GM21423 (cell line): ENCODE measurements around the gene PTGES2.
"Not testable (repeated sequence)": the region's sequence is repeated elsewhere in the genome, so short reads cannot be mapped to it uniquely, and the experiment has no call there.

Source experiments
- ATAC-seq: cut with Tn5 transposase; IDR thresholded peaks from one replicate; pipeline ENCODE4 v1.9.1; 2021; ENCODE audit warnings: mild to moderate bottlenecking, moderate library complexity; ENCODE audit not compliant: unreplicated experiment

PTGES2 gene

GRCh38 chr9:128139621-128140020 lies 12.1 kb upstream of the PTGES2 start:
- no peak for ATAC-seq

- no peak for ATAC-seq
These were observed 10.5 kb upstream of the PTGES2 start for GRCh38 chr9:128138001-128138400.

GRCh38 chr9:128136816-128137793 lies 9.6 kb upstream of the PTGES2 start:
- ATAC-seq, result no peak

GRCh38 chr9:128135561-128135960 lies 8.0 kb upstream of the PTGES2 start:
- ATAC-seq, result not testable (repeated sequence)

- not testable (repeated sequence) for ATAC-seq
These were observed 4.6 kb upstream of the PTGES2 start for GRCh38 chr9:128132139-128132538.

- ATAC-seq, result not testable (repeated sequence)
These were observed 3.8 kb upstream of the PTGES2 start for GRCh38 chr9:128131346-128131745.

- not testable (repeated sequence) for ATAC-seq
These were observed 3.1 kb upstream of the PTGES2 start for GRCh38 chr9:128130651-128131050.

GRCh38 chr9:128129976-128130590 lies 2.6 kb upstream of the PTGES2 start:
- ATAC-seq, result not testable (repeated sequence)

GRCh38 chr9:128128836-128129590 lies 1.5 kb upstream of the PTGES2 start:
- no peak for ATAC-seq

GRCh38 chr9:128127990-128128835 lies 684 bp upstream of the PTGES2 start:
- peak; percentile 65 for ATAC-seq

- no peak for ATAC-seq
These were observed 1.8 kb downstream of the PTGES2 start for GRCh38 chr9:128125580-128126354.

GRCh38 chr9:128124873-128125579 lies 2.5 kb downstream of the PTGES2 start:
- no peak for ATAC-seq

GRCh38 chr9:128124451-128124850 lies 3.1 kb downstream of the PTGES2 start:
- ATAC-seq, result no peak

GRCh38 chr9:128123451-128124080 lies 4.0 kb downstream of the PTGES2 start:
- ATAC-seq, result no peak

- no peak for ATAC-seq
These were observed 4.7 kb downstream of the PTGES2 start for GRCh38 chr9:128122809-128123175.

GRCh38 chr9:128121924-128122808 lies 5.4 kb downstream of the PTGES2 start:
- ATAC-seq, result no peak

GRCh38 chr9:128121466-128121810 lies 6.1 kb downstream of the PTGES2 start:
- no peak for ATAC-seq
